GM21619 (cell line): ENCODE measurements around the gene YAP1.

Source experiments
- ATAC-seq: cut with Tn5 transposase; IDR thresholded peaks from one replicate; pipeline ENCODE4 v1.9.1; 2021; ENCODE audit not compliant: unreplicated experiment

YAP1 gene

GRCh38 chr11:102157219-102157618, 47.0 kb downstream of the YAP1 start:
- no peak for ATAC-seq

- no peak for ATAC-seq
Measured at GRCh38 chr11:102158164-102158735, 48.0 kb downstream of the YAP1 start.

GRCh38 chr11:102163368-102163767, 53.1 kb downstream of the YAP1 start:
- ATAC-seq = no peak

- no peak for ATAC-seq
Measured at GRCh38 chr11:102166175-102167064, 56.2 kb downstream of the YAP1 start.

DNA sequence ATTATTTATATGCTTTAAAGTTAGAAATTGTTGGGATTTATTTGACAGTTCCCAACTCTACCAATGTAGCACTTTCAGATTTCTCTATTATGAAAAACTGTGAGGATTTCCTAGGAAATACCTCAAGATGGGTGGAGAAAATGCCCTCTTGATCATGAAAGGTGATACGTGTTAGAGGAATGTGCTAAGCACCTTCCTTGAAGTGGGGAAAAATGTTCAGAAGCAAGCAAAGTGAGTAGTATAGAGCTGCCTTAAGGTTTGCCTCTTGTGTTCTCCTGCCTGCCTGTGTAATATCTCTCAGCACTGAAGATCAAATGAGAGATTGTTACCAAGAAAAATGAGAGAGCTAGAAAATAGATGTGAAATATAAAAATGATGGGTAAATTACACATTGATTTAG, 58.2 kb downstream of the YAP1 start:
- ATAC-seq = no peak

- no peak for ATAC-seq
Measured at GRCh38 chr11:102171101-102171500, 60.9 kb downstream of the YAP1 start.

DNA sequence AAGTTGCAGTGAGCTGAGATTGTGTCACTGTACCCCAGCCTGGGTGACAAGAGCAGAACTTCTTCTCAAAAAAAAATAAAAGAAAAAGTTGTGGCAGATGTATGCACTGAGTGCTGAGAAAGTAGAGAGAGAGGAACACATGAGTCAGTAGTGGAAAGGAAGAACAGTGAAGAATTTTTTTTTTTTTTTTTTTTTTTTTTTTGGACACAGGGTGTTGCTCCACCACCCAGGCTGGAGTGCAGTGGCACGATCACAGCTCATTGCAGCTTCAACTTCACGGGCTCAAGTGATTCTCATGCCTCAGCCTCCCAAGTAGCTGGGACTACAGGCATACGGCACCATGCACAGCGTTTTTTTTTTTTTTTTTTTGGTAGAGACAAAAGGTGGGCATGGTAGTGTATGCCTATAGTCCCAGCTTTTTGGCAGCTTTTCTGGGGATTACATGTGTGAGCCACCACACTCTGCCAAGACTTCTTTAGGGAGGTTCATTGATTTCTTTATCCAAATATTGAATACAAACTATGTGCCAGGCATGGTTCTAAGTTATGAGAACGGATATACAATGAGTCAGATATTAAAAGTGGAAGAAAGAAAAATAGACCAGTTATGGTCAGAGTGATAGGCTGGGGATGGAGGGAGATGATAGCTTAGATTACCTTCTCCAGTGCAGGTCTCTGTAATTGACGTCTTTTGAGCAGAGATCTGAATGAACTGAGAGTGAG, 62.0 kb downstream of the YAP1 start:
- ATAC-seq = no peak

GRCh38 chr11:102177126-102177525, 66.9 kb downstream of the YAP1 start:
- ATAC-seq = no peak

DNA sequence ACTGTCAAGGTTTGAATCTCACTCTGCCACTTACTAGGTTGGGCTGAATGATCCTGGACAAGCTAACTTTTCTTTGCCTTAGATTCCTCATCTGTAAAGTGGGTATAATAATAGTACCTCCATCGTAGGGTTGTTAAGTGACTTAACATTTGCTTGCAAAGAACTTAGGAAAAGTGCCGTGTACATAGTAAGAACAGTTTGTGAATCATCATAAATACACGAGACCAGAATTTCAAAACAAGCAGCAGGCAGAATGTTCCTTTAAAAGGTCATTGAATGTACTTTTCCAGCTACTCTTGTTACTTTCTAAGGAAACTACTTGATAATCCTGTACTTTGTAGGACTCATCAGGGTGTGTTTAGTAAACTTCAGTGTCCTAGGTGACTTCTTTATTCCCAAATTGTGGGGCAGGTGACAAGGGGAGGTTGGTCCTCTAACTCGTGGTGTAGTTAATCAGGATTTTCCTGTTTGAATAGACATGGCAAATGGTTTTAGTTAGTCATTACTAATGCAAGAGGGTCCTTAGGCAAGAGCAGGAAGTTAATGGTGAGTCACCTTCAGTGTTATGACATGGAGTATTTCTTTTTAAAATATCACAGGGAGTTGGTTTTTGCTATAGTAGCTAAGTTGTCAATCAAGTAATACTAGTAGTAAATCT, 67.9 kb downstream of the YAP1 start:
- ATAC-seq = no peak

GRCh38 chr11:102179371-102179770, 69.1 kb downstream of the YAP1 start:
- no peak for ATAC-seq

GRCh38 chr11:102184269-102184987, 74.2 kb downstream of the YAP1 start:
- no peak for ATAC-seq

DNA sequence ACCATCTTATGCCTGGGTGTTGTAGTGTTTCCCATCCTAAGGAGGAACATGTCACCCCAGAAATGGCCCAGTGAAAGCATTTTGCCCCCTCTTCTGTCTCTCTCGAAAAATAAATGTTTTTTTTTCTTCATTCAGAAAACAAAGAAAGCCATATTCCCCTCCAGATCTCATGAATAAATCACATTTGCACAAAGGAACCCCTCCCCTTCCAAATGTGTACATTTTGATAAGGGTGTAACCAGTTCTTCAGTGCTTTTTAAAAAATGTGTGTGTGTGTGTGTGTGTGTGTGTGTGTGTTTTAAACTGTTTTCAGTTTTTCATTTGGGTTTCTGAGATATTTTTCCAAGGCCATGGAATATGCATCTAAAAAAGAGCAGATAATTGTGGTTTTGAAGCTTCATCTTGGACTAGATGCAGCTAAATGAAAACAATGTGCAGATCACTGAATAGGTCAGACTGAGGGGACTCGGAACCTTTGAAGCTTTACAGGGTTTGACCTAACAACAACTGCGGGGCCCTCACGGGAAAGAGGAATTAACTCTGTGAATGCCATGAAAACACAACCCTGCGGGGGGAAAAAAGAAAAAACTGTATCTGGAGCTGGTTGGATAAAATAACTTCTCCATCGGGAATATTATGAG, 76.4 kb downstream of the YAP1 start:
- no peak for ATAC-seq

DNA sequence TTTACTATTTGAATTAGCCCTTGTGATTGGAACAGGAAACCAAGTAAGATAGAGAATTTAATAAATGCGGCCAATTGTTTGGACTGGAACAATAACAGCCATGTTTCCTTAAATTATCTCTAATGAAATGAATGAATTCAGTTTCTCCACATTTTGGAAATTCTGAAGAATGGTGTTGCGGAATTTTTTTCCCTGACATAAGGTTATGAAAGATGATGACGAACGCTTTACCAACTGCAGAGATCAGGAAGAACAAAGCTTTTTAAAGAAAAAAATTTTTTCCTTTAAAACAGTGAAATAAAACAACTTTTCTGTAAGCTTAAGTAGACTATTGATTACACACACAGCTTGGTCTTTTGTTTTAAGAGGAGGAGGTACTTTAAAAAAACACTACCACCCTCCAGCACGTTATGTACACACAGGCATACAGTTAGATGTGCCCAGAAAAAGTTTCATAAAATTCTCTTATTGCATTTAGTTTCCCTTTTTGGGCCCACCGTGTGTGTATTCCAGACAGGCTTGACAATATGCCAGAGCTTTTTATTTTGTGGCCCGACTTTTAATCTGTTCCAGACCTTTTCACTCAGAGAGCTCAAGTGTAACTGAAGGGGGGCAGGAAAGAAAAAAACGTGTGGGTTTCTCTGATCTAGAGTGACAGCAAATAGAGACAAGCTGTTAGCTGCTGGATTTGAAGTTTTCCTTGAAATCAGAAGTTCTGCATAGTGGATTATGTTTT, 77.3 kb downstream of the YAP1 start:
- ATAC-seq = no peak

GRCh38 chr11:102188488-102188887, 78.2 kb downstream of the YAP1 start:
- no peak for ATAC-seq

- ATAC-seq = no peak
Measured at GRCh38 chr11:102191832-102192231, 81.6 kb downstream of the YAP1 start.

- no peak for ATAC-seq
Measured at GRCh38 chr11:102192349-102193066, 82.3 kb downstream of the YAP1 start.

DNA sequence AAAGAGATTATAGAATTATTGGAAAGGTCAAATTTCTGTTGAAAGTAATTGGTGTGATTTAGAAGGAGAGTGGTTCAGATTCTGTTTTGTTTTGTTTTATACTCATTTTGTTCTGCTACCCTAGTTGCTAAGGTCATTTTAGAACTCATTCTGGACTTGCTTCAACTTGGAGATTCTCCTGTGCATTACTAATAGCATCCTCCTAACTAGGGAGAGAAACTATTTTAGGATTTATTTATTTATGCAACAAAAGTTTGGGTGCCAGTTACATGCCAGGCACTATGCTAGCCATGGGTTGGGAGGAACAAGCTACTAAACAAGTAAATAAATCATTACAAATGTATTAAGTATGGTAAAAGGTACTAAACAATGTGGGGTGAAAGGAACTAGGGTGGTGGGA, 84.0 kb downstream of the YAP1 start:
- ATAC-seq = no peak

DNA sequence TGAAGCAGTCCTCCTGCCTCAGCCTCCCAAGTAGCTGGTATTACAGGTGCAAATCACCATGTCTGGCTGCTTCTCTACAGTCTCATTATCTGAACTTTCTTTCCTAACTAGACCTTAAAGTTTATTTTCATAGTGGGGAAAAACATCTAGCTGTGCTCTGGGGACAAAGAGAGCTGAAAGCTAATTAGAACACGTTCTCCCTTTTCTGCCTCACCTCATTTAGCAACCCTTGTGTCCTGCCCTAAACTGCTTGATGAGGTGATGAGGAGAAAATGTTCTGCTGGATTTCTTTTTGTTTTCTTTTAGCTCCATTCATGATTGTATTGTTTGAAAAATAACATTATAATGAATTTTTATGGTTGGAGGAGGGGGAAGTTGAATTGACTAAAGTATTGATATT, 84.7 kb downstream of the YAP1 start:
- ATAC-seq = no peak

- no peak for ATAC-seq
Measured at GRCh38 chr11:102196351-102196750, 86.1 kb downstream of the YAP1 start.
